Hematopoietic multipotent progenitor cell treated with erythropoietin and hydrocortisone succinate and interleukin-3 and kit ligand, for 4 days (in vitro differentiated cells): ENCODE data around the gene PDF.
"Not testable (repeated sequence)": the region's sequence is repeated elsewhere in the genome, so short reads cannot be mapped to it uniquely, and the experiment has no call there.

Source experiments
- DNase-seq: peaks from one replicate; pipeline ENCODE4 v3.0.0-alpha.2; 2015

Gene PDF

GRCh38 chr16:69330286-69331109 is at the start of gene PDF:
Gene PDF (minus strand): TSS chr16:69330588. CDS start chr16:69330570, 18 bp downstream.
- peak; percentile 97 for DNase-seq

GRCh38 chr16:69378760-69379159 is 48.4 kb upstream of the PDF start:
- no peak for DNase-seq

- no peak for DNase-seq
These were observed 47.6 kb upstream of the PDF start for GRCh38 chr16:69378036-69378435.

- no peak for DNase-seq
These were observed 46.1 kb upstream of the PDF start for GRCh38 chr16:69376393-69377059.

GRCh38 chr16:69373019-69373418 is 42.6 kb upstream of the PDF start:
- no peak for DNase-seq

- no peak for DNase-seq
These were observed 41.2 kb upstream of the PDF start for GRCh38 chr16:69371564-69371963.

GRCh38 chr16:69368866-69369265 is 38.5 kb upstream of the PDF start:
- peak; percentile 41 for DNase-seq

- DNase-seq = peak; percentile 52
These were observed 37.6 kb upstream of the PDF start for GRCh38 chr16:69367980-69368379.

- no peak for DNase-seq
These were observed 36.0 kb upstream of the PDF start for GRCh38 chr16:69366431-69366830.

GRCh38 chr16:69365901-69366300 is 35.5 kb upstream of the PDF start:
- DNase-seq = no peak

- DNase-seq = no peak
These were observed 33.7 kb upstream of the PDF start for GRCh38 chr16:69364088-69364487.

- no peak for DNase-seq
These were observed 32.9 kb upstream of the PDF start for GRCh38 chr16:69363281-69363717.

- DNase-seq = not testable (repeated sequence)
These were observed 29.7 kb upstream of the PDF start for GRCh38 chr16:69360070-69360469.

- DNase-seq = no peak
These were observed 21.1 kb upstream of the PDF start, which contains the start of gene TMED6 for GRCh38 chr16:69351309-69352027. Gene TMED6 (minus strand): TSS chr16:69351786. CDS start chr16:69351753, 33 bp downstream.

GRCh38 chr16:69350536-69351133 is 20.2 kb upstream of the PDF start:
- no peak for DNase-seq

- DNase-seq = no peak
These were observed 19.1 kb upstream of the PDF start for GRCh38 chr16:69349536-69349935.

- peak; percentile 25 for DNase-seq
These were observed 17.8 kb upstream of the PDF start for GRCh38 chr16:69348222-69348621.

GRCh38 chr16:69346683-69347082 is 16.3 kb upstream of the PDF start:
- DNase-seq = no peak

- DNase-seq = peak; percentile 58
These were observed 15.5 kb upstream of the PDF start for GRCh38 chr16:69345923-69346322.

GRCh38 chr16:69344171-69344570 is 13.8 kb upstream of the PDF start:
- DNase-seq = no peak

GRCh38 chr16:69340095-69340644 is 9.8 kb upstream of the PDF start:
- DNase-seq = no peak

GRCh38 chr16:69339289-69340094 is 9.1 kb upstream of the PDF start, which contains the start of the genes COG8 and NIP7:
Gene COG8 (minus strand): TSS chr16:69339564. CDS start chr16:69339552, 12 bp downstream.
Gene NIP7 (plus strand): TSS chr16:69339772. CDS start chr16:69339830, 58 bp downstream.
- DNase-seq = peak; percentile 100
